Measurements from ENCODE around the gene C2CD5.

DNA sequence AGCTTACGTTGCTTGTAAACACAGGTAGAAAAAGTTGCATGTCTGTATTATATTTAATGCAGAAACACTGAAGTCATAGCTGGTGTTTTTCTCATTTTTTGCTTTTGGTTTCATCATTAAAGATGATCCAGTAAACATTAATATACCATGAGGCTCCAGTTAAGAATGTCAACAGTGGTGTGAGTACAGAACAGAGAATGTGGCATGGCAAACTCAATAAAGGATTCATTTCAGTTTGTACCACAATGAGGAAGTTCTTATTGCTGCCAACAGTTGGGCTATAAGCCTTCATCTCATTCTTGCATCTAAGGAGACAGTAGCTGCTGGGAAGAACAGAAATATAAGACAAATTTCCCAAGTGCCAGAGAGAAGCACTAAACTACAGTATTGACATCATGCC is 137.7 kb downstream of the C2CD5 start:
- TF ChIP-seq, protein P1, sequence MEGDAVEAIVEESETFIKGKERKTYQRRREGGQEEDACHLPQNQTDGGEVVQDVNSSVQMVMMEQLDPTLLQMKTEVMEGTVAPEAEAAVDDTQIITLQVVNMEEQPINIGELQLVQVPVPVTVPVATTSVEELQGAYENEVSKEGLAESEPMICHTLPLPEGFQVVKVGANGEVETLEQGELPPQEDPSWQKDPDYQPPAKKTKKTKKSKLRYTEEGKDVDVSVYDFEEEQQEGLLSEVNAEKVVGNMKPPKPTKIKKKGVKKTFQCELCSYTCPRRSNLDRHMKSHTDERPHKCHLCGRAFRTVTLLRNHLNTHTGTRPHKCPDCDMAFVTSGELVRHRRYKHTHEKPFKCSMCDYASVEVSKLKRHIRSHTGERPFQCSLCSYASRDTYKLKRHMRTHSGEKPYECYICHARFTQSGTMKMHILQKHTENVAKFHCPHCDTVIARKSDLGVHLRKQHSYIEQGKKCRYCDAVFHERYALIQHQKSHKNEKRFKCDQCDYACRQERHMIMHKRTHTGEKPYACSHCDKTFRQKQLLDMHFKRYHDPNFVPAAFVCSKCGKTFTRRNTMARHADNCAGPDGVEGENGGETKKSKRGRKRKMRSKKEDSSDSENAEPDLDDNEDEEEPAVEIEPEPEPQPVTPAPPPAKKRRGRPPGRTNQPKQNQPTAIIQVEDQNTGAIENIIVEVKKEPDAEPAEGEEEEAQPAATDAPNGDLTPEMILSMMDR (conservative IDR thresholded peaks at IDR 0.05; ENCODE audit: low read depth, low read length), result no peak
- no peak for TF ChIP-seq EZH2 (IDR thresholded peaks at IDR 0.05; ENCODE audit: borderline replicate concordance, low read depth, low read length, poor library complexity, severe bottlenecking)
